Embryonic facial prominence (tissue), 1 donor: ENCODE data around the gene BEAN1.

Source experiments
- DNase-seq: peaks from one replicate; pipeline ENCODE4 v3.0.0-alpha.2; 2016; ENCODE audit errors: extremely low spot score

The BEAN1 gene

DNA sequence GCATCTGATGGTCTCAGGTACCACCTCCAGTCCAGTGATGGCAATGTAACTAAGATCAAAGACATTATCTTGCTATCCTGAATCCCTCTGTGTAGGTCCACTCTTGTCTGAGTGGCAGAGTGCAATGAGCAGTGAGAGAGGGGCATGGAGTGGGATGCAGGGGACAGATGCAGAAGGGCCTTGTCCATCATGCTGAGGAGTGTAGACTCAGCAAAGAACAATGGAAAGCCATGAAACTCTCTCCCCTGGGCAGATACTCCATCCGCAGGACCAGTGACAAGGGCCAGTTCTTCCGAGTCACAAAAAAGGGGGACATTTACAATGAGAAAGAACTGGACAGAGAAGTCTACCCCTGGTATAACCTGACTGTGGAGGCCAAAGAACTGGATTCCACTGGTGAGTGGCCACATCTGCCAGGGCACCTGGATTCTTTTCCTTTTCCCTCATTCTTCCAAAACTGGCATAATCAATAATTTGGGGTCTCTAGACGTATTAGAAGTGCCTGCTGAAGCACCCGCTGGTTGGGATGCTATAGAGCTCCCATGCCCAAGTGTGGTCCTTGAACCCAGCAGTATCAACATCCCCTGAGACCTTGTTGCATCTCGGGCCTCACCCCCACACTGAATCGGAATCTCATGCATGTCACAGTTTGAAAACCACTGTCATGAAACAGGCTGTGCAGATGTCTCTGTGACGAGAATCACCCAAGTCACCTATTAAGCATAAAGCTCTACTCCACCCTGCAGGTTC, 31.1 kb upstream of the BEAN1 start:
- no peak for DNase-seq

DNA sequence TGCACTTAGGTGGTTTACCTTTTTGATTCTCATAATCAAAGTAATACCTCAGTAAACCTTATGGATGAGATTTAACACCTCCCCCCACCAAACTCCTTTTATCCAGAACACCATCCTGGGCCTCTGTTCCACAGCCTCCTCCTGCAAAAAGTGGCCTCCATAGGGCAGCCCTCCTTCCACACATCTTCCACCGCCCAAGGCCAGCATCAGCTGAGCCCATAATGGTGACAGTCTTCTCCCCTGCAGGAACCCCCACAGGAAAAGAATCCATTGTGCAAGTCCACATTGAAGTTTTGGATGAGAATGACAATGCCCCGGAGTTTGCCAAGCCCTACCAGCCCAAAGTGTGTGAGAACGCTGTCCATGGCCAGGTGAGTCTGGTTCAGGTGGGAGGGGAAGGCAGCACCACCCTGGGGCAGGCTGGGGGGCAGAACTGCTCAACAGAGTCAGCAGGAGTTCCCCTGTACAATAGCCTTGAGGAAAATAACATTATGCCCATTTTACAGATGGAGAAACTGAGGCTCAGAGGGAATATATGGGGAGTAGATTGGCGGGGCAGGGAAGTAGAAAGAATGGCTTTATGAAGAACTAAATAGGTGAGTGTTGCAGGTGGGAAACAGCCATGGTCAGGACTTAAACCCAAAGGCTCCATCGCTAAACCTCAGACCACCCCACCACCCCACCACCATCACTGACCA, 29.2 kb upstream of the BEAN1 start:
- DNase-seq: no peak

GRCh38 chr16:66399031-66399430, 28.1 kb upstream of the BEAN1 start:
- no peak for DNase-seq

DNA sequence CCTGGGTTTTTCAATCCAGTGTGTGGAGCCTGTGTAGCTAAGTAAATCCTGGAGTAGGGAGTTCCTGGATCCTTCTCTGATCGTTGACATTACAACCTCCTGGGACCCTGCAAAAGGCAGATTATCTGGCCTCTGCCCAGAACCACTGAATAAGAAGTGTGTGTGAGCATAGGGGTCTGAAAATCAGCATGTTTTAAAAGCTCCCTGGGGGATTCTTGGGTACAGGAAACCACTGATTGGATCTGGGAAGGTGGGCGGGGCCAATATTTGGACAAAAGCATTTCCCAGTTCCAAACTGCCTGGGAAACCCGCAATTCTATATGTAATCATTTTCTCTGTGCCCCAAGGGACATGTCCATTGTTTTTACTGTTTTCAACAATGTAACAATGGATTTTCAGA, 27.2 kb upstream of the BEAN1 start:
- no peak for DNase-seq

- no peak for DNase-seq
These were observed 26.4 kb upstream of the BEAN1 start for GRCh38 chr16:66400503-66401380.

DNA sequence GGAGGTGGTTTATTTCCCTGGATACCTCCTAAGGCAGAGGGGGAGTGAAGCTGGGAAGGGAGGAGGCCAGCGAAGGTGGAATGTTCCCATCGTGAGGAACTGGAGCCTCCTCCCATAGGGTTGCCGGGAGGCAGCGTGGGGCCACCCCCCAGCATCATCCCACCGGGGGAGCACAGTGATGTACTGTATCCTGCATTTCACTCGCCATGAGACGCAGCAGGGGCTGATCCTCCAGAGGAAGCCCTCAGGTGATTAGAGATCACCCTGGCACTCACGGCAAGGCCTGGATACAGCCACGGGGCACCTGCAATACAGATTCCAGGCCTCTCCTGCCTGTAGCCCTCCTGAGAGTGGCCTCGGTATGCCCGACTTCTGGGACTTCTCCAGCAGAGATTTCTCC, 25.5 kb upstream of the BEAN1 start:
- DNase-seq: no peak

- DNase-seq: no peak
These were observed 24.9 kb upstream of the BEAN1 start for GRCh38 chr16:66402166-66402565.

GRCh38 chr16:66402591-66403230, 24.4 kb upstream of the BEAN1 start:
- DNase-seq: no peak

- no peak for DNase-seq
These were observed 23.5 kb upstream of the BEAN1 start for GRCh38 chr16:66403531-66404145.

DNA sequence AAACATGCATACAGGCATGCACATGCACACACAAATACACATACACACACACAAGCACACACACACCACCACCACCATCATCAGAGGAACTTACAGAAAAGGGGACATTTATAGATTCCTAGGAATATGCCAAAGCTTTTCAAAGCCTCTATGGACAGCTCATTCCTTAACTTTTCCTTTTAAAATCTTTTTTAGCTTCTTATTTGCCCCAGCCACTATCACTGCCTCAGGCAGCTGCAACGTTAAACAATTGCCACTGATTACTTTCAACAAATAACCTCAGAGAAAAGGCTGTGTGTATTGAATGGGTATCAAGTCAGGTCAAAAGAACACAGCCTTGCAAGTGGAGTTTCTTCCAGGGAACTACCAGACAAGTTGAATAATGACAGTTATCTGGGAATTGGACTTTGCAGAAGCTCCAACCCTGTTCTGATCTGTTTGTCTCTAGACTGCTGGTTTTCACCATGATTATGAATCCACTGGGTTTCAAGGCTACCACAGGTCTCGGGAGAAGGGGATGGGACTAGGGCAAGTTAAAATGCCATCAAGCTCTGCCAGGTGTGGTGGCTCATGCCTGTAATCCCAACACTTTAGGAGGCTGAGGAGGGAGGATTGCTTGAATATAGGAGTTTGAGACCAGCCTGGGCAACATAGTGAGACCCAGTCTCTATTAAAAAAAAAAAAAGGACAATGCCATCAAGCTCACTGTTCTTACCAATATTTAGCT, 21.9 kb upstream of the BEAN1 start:
- no peak for DNase-seq

GRCh38 chr16:66406534-66407221, 20.4 kb upstream of the BEAN1 start:
- DNase-seq: peak; percentile 55

DNA sequence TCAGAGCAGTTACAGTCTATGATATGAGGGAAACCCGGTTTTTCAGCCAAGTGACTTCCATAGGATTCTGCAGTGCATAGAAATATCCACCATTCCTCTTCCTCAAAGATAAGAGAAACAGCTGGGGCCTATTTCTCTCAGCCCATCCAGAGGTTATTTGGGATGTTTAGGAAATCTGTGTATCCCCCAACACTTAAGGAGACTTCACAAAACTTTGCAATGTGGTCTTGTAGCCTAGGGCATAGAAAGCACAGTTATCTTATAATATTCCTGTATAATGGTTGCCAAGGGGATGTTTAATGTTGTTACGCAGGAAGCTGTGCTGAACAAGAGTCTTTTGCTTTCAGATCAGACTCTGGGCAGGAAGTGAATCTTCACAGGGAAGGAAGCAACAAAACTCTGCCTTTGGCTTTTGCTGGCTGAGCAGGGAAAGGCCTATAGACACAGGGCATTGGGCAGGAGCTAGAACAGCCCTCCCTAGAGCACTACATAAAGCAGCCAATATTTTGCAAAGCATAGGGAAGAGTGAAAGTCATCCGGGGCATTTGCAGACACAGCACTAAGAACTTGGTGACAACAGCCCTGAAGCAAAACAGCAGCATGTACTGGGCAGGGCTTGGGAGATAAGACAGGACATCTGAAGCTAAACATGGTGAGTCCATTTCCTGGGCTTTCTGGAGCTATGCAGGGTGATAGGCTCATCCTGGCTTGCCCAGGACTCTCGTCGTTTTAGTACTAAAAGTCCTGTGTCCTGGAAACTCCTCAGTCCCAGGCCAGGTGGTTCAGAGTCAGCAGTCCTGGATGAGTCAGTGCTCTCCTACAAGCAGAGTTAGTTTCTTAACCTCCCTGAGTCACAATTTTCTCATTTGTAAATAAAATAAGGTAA, 18.7 kb upstream of the BEAN1 start:
- no peak for DNase-seq

GRCh38 chr16:66409156-66409555, 17.9 kb upstream of the BEAN1 start:
- no peak for DNase-seq

- DNase-seq: no peak
These were observed 14.9 kb upstream of the BEAN1 start for GRCh38 chr16:66412182-66412581.

DNA sequence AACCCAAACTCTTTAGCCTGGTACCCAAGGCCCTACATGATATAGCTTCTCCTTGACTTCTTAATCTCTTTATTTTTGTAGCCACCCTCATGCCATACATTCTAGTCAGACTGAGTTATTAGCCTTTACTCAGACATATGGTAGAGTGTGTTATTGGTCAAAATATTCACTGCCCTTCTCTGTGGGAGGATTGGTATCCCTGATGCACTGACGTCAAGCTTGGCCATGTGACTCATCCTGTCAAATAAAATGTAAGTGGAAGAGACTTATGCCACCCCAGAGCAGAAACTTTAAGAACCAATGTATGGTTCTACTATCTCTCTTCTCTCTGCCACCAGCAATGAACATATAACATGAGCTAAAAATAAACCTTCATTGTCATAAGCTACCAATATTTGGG, 12.2 kb upstream of the BEAN1 start:
- no peak for DNase-seq

DNA sequence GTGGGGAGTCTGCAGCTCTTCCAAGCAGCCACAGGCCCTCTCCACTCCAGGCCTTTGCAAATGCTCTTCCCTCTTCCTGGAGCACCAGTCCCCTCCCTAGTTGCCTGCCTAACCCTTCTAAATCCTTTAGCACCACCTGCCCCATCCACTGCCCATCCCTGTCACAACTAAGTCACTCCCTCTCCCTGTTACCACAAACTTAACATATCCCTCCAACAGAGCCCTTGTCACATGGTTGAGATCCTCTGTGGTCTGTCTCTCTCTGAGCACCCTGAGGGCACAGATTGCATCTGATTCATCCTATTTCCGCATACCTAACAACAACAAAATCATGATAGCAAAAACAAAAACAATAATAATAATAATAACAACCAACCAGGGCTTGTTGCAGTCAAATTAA, 11.0 kb upstream of the BEAN1 start:
- DNase-seq: no peak

- no peak for DNase-seq
These were observed 10.0 kb upstream of the BEAN1 start for GRCh38 chr16:66416939-66417700.

DNA sequence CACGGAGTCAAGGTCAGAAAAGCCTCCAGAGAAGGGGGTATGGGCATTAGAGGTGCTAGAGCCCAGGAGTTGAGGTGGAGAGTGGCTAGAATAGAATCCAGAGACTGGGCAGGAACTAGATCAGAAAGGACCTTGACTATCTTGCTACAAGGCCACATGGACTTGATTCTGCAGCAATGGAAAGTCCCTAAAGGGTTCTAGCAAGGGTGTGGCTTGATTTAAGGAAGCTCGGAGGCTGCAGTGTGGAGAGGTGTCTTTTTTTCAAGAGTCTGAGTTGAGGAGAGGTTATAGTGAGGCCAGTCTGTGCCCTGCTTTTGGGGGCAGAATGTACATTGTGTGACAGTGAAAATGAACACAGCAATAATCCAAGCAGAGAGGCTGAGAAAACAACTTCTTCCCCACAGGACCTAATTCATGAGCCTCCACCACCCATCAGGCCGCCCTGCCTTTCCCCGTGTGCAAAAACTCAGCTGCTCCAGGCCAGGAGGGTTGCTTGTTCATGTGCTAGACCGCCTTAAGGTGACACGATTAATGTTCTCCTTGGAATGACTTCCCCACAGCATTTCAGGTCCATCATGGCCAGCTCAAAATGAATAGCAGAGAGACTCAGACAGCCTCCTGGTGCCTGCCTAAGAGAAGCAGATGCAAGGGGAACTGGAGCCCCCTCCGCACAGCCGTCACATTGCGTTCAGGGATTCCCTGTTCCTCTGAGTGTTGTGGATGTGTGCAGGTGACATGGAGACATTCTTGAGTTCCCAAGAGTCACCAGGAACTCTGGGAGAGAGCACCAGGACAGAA, 8.7 kb upstream of the BEAN1 start:
- no peak for DNase-seq
